HCT116 (cell line): ENCODE results near the gene FAM210B. TPM values are rescaled to one million over a fixed set of nuclear protein-coding genes. Genes with fewer than 3 reads are reported as not detected.

Experiments used
- ATAC-seq: fragments of 200-7000 bp; cut with Tn5 transposase; 2 replicates; pipeline ENCODE4 v1.9.1; 2020; ENCODE audit warnings: mild to moderate bottlenecking, moderate library complexity
- BruUV-seq: library from RNA; stranded (reverse); fragments of 400-500 nt; replicated peaks from 2 replicates; lab custom pipeline; 2021; lab: Mats Ljungman, UMichigan
- CTCF ChIA-PET: fragments of 300-600 bp; sonication (Branson Sonifier 250); formaldehyde crosslinking; loops from one replicate; lab custom pipeline; 2021; ENCODE audit warnings: antibody characterized with exemption; lab: Charles Lee
- POLR2A ChIA-PET: fragments of 300-600, 350-600 bp; sonication (Branson Sonifier 250); formaldehyde crosslinking; loops from one replicate; lab custom pipeline; 2021; ENCODE audit warnings: antibody characterized with exemption; lab: Charles Lee
- RAD21 ChIA-PET, 2 experiments: fragments of 300-600 bp; sonication (Branson Sonifier 250); formaldehyde crosslinking; loops; one replicate each; lab custom pipeline; 2023; ENCODE audit warnings: low total read pairs in 2 of 2; ENCODE audit not compliant: uncharacterized antibody in 2 of 2, unreplicated experiment in 2 of 2, low non-redundant PET in 1 of 2; lab: Charles Lee
- DNase-seq: peaks from one replicate; pipeline ENCODE4 v3.0.0-alpha.2; 2010; ENCODE audit warnings: low read depth, low spot score
- H2AFZ ChIP-seq: fragments of 200-600 bp; shearing (Covaris generic), sonication (generic); 2 replicates; pipeline ENCODE4 v1.6.1; 2017; ENCODE audit warnings: low read depth, mixed run types, mixed read lengths, antibody characterized with exemption, low read length; ENCODE audit not compliant: poor library complexity, severe bottlenecking
- H3K27ac ChIP-seq: 2 replicates; pipeline ENCODE4 v1.5.1; 2012; ENCODE audit warnings: low read depth, low read length
- H3K27me3 ChIP-seq: fragments of 200-600 bp; sonication (generic); 2 replicates; pipeline ENCODE4 v1.6.1; 2016; ENCODE audit warnings: mixed run types, low read length, mixed read lengths; ENCODE audit not compliant: insufficient read depth
- H3K36me3 ChIP-seq, 2 experiments: fragments of 200-500 bp in 1 of 2; fragments of 200-600 bp in 1 of 2; sonication (Bioruptor generic) in 1 of 2; sonication (generic) in 1 of 2; 2 replicates each; pipeline versions ENCODE4 v1.5.1 to v1.6.1; 2014 to 2016; ENCODE audit warnings: low read length in 2 of 2, inconsistent platforms in 1 of 2, mixed read lengths in 1 of 2, mixed run types in 1 of 2; ENCODE audit not compliant: insufficient read depth in 2 of 2, control insufficient read depth in 1 of 2
- H3K4me1 ChIP-seq, 2 experiments: fragments of 200-600 bp in 1 of 2; sonication (generic) in 1 of 2; 2 replicates each; pipeline versions ENCODE4 v1.5.1 to v1.6.1; 2012 to 2017; ENCODE audit warnings: low read length in 2 of 2, inconsistent platforms in 1 of 2, mild to moderate bottlenecking in 1 of 2, mixed read lengths in 1 of 2, mixed run types in 1 of 2, moderate library complexity in 1 of 2; ENCODE audit not compliant: insufficient read depth in 2 of 2, control insufficient read depth in 1 of 2
- H3K4me2 ChIP-seq: fragments of 200-600 bp; sonication (generic); 2 replicates; pipeline ENCODE4 v1.6.1; 2017; ENCODE audit warnings: mixed run types, low read length, mixed read lengths
- H3K4me3 ChIP-seq, 2 experiments: fragments of 200-600 bp in 1 of 2; sonication (generic) in 1 of 2; replicated peaks in 1 of 2; 2 replicates each; pipeline ENCODE4 v1.5.1; 2011 to 2016; ENCODE audit warnings: low read length in 2 of 2, control low read depth in 1 of 2, low read depth in 1 of 2, mild to moderate bottlenecking in 1 of 2, mixed read lengths in 1 of 2, mixed run types in 1 of 2
- H3K79me2 ChIP-seq: fragments of 200-600 bp; sonication (generic); 2 replicates; pipeline ENCODE4 v1.6.1; 2017; ENCODE audit warnings: mild to moderate bottlenecking, mixed run types, low read length, moderate library complexity, mixed read lengths; ENCODE audit not compliant: insufficient read depth
- H3K9ac ChIP-seq: fragments of 200-600 bp; sonication (generic); 2 replicates; pipeline ENCODE4 v1.6.1; 2016; ENCODE audit warnings: low read length, mixed read lengths
- H3K9me2 ChIP-seq: fragments of 200-600 bp; sonication (generic), shearing (Covaris generic); 2 replicates; pipeline ENCODE4 v1.6.1; 2017; ENCODE audit warnings: mixed run types, mild to moderate bottlenecking, moderate library complexity; ENCODE audit not compliant: insufficient read depth
- H3K9me3 ChIP-seq, 2 experiments: fragments of 200-500 bp in 1 of 2; fragments of 200-600 bp in 1 of 2; sonication (Bioruptor generic) in 1 of 2; sonication (generic) in 1 of 2; 2 replicates each; pipeline ENCODE4 v1.6.1; 2014 to 2017; ENCODE audit warnings: low read length in 2 of 2, mixed read lengths in 2 of 2, inconsistent platforms in 1 of 2, low read depth in 1 of 2, mild to moderate bottlenecking in 1 of 2, mixed run types in 1 of 2, moderate library complexity in 1 of 2; ENCODE audit not compliant: control insufficient read depth in 1 of 2, insufficient read depth in 1 of 2
- H4K20me1 ChIP-seq: fragments of 200-600 bp; sonication (generic), shearing (Covaris generic); 2 replicates; pipeline ENCODE4 v1.6.1; 2017; ENCODE audit warnings: mixed run types, mild to moderate bottlenecking, moderate library complexity; ENCODE audit not compliant: insufficient read depth
- ATF3 ChIP-seq: IDR thresholded peaks from 2 replicates; pipeline ENCODE4 v1.6.1; 2012
- CBX3 ChIP-seq: IDR thresholded peaks from 2 replicates; pipeline ENCODE4 v1.6.1; 2012; ENCODE audit warnings: low read depth
- CEBPB ChIP-seq: IDR thresholded peaks from 2 replicates; pipeline ENCODE4 v1.6.1; 2012; ENCODE audit warnings: low read depth
- ELF1 ChIP-seq: IDR thresholded peaks from 2 replicates; pipeline ENCODE4 v1.6.1; 2012; ENCODE audit warnings: low read depth, borderline replicate concordance
- EZH2 ChIP-seq: fragments of 200-600 bp; sonication (generic); IDR thresholded peaks from 2 replicates; pipeline ENCODE4 v1.6.1; 2017; ENCODE audit warnings: antibody characterized with exemption, mixed run types
- EZH2phosphoT487 ChIP-seq: fragments of 200-600 bp; IDR thresholded peaks from 2 replicates; pipeline ENCODE4 v1.6.1; 2018; ENCODE audit warnings: antibody characterized with exemption, borderline replicate concordance
- FOSL1 ChIP-seq: IDR thresholded peaks from 2 replicates; pipeline ENCODE4 v1.6.1; 2012; ENCODE audit warnings: low read depth
- JUND ChIP-seq: IDR thresholded peaks from 2 replicates; pipeline ENCODE4 v1.6.1; 2012
- MAX ChIP-seq: IDR thresholded peaks from 2 replicates; pipeline ENCODE4 v1.6.1; 2012
- POLR2A ChIP-seq: IDR thresholded peaks from 2 replicates; pipeline ENCODE4 v1.7.0; 2011; ENCODE audit warnings: borderline replicate concordance; ENCODE audit not compliant: insufficient read depth, insufficient read length; ENCODE audit errors: extremely low read depth
- REST ChIP-seq: IDR thresholded peaks from 2 replicates; pipeline ENCODE4 v1.6.1; 2012; ENCODE audit warnings: low read depth
- SRF ChIP-seq: IDR thresholded peaks from 2 replicates; pipeline ENCODE4 v1.6.1; 2012; ENCODE audit warnings: low read depth
- ZBTB33 ChIP-seq: IDR thresholded peaks from 2 replicates; pipeline ENCODE4 v1.6.1; 2011; ENCODE audit warnings: mild to moderate bottlenecking, low read length, moderate library complexity; ENCODE audit not compliant: insufficient replicate concordance; ENCODE audit errors: extremely low read depth
- intact Hi-C: fragments of 100-400 bp; cut with micrococcal nuclease; formaldehyde crosslinking; loops from 2 replicates; pipeline ENCODE4 v1.10.0; 2022
- total RNA-seq: library from RNA; stranded (reverse); gene quantifications from one replicate; pipeline ENCODE4 v1.2.1, GENCODE V29; 2021; ENCODE audit not compliant: unreplicated experiment

Gene FAM210B
- total RNA-seq, 1 experiment from 2014 or later: 12.0 TPM

DNA sequence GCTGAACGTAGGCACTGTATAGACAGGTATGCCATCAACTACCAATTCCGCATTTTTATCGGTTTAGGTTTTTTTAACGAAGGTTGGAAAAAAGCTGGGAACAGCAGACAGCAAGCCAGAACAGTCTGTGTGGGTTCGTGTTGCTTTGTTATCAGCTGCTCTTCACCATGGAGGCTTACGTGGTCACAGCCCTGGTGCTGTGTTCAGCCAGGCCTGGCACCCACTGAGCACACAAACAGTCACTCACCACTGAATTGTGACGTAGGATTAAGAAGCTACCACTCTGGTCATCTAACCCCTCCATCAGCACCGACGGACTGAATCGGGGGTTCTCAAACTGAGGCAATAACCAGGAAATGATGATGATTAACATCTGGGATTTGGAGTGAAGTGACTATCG lies 13.2 kb downstream of the FAM210B start:
- H3K4me1 ChIP-seq: no peaks in the 10 kb centered on the region
- peaks cover 66% of the 10 kb centered on the region for H3K79me2 ChIP-seq
- intact Hi-C loops: no loop called here
- no peak overlapping the region for H3K4me2 ChIP-seq
- H3K9me2 ChIP-seq: no peaks in the 10 kb centered on the region
- H3K9ac ChIP-seq: no peak overlapping the region
- ATAC-seq (no peak), DNase-seq (no peak)
- ChIA-PET CTCF (no interaction called here), RAD21 (no interaction called here), POLR2A (no interaction called here)
- TF ChIP-seq FOSL1 (no peak), POLR2A (no peak), CBX3 (no peak), MAX (no peak), ELF1 (no peak), ZBTB33 (no peak), ATF3 (no peak), EZH2phosphoT487 (no peak), EZH2 (no peak), SRF (no peak), CEBPB (no peak), REST (no peak), JUND (no peak)
- H4K20me1 ChIP-seq: no peaks in the 10 kb centered on the region
- no peak overlapping the region for H2AFZ ChIP-seq
- H3K4me3 ChIP-seq: no peak overlapping the region
- H3K36me3 ChIP-seq: peaks cover 48 to 57% of the 10 kb centered on the region in 2 experiments
- H3K9me3 ChIP-seq: no peaks in the 10 kb centered on the region
- H3K27me3 ChIP-seq: no peaks in the 10 kb centered on the region
- no peak overlapping the region for H3K27ac ChIP-seq
- BruUV-seq: no TSS peak
